NCI-H524 treated with DMSO at 0.1 percent for 48 hours (cell line): Measurements from ENCODE around the gene NRIP3.
"Not testable (repeated sequence)": the region's sequence is repeated elsewhere in the genome, so short reads cannot be mapped to it uniquely, and the experiment has no call there.

ENCODE experiments used
- DNase-seq: peaks from one replicate; lab custom pipeline; 2025; lab: John Stamatoyannopoulos, UW

The NRIP3 gene

DNA sequence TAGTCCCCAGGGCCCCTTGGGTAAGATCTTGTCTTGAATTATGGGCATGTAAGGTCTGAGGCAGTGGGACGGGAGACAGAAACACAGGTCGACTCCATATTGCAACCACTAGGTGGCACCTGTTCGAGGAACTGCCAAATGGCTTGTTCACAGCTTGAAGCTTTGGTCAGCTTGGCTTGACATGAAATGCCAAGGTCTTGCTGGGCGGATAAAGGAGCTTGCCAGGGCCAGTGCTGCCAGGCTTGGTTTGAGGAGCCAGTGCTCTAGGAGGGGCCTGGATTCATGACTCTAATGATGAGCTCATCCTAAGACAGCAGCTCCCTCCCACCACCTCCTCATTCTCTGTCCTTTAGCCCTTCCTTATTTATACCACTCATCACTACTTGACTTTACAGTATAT is 11.9 kb upstream of the NRIP3 start:
- DNase-seq: no peak

DNA sequence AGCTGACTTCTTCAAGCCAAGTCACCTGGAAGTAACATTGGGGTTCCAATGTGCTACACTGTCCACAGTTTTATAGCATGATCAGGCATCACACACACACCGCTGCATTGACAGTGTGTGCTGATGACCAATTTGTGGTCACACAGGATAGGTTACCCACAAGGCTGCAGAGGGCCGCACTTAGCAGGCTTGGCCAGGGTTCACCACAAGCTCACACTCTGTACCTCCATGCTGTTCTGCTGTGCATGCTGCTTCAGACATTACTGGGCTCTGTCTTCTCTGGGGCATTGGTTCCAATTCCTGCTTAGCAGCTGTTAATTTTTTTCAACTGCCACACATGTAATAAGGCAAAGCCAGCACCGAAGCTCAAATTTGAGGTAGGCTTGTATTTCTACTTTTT is 11.0 kb upstream of the NRIP3 start:
- no peak for DNase-seq

DNA sequence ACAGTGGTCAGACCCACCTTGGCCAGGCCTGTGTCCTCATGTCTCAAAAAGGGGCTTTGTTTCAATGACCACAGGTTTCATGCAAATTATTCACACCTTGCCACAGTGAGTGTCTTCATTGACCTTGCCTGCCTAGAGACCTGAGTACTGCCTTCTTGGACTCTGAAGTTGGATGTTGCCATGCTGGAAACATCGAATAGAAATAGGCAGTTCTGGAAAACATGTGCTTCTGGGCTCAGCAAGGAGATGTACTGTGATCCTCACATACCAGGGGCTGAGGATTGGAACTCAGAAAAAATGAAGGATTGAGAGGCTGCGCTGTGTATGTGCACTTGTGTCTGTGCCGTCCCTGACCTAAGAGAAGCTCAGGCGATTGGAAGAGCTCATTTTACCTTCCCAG is 9.6 kb upstream of the NRIP3 start:
- no peak for DNase-seq

DNA sequence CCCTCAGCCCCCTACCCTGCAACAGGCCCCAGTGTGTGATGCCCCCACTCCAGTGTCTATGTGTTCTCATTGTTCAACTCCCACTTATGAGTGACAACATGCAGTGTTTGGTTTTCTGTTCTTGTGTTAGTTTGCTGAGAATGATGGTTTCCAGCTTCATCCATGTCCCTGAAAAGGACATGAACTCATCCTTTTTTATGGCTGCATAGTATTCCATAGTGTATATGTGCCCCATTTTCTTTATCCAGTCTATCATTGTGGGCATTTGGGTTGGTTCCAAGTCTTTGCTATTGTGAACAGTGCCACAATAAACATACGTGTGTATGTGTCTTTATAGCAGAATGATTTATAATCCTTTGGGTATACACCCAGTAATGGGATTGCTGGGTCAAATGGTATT is 5.7 kb upstream of the NRIP3 start:
- DNase-seq: not testable (repeated sequence)

DNA sequence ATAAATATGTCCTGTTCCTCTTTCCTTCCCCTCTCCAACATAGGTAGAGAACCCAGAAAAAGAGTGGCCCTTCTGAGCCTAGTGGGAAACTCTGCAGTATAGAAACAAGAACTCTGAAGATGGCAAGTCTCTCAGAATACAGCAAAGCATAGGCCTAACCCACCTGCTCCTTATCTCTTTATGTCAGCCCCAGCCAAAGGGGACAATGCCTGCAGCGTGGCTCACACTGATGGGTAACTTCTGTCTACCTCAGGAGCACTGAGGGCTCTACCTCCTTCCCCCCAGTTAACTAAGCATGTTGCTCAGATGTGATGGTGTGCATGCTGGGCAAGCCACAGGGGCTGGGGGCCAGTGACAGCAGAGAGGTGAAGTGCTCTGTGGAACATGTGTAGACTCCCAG is 4.9 kb upstream of the NRIP3 start:
- no peak for DNase-seq

GRCh38 chr11:9008011-9008550 is 4.3 kb upstream of the NRIP3 start:
- DNase-seq: no peak

DNA sequence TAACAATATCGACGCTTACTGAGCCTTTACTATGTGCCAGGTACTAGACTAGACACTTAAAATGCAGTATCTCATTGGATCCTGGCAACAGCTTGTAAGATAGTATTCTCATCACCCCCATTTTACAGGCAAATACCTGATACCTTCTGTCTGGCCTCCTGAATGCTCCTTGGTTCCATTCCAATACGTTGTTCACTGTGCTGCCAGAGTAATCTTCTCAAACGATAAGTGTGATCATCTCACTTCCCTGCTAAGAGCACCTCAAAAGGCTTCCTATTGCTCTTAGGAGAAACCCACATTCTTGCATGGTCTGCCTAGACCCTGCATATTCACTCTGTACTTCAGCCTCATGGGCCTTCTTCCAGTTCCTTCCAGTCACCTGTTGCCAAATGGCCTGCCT is 1.3 kb upstream of the NRIP3 start:
- DNase-seq: no peak

- no peak for DNase-seq
These were observed 554 bp upstream of the NRIP3 start for GRCh38 chr11:9004183-9004926.

GRCh38 chr11:9002920-9003572 is 755 bp downstream of the NRIP3 start:
- DNase-seq: no peak

- no peak for DNase-seq
These were observed 2.1 kb downstream of the NRIP3 start for GRCh38 chr11:9001736-9002135.

DNA sequence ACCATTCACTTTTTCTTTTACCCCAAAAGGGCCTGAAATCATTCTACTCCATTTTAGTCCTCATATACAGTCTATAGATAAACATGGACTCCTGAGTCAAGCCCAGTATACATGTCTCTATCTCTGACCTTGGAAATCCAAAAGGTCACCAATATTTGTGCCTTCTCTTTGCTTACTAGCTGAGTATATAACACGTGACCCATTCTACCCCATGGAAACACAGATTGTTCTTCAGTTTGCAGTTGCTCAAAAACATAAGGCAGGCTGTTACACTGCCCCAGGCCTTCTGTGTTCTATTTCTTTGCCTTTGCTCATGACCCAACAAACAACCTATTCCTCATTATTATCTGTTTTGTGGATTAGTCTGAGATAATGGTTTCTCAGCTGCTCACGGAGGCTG is 5.8 kb downstream of the NRIP3 start:
- DNase-seq: no peak

GRCh38 chr11:8997451-8997850 is 6.3 kb downstream of the NRIP3 start:
- DNase-seq: no peak

DNA sequence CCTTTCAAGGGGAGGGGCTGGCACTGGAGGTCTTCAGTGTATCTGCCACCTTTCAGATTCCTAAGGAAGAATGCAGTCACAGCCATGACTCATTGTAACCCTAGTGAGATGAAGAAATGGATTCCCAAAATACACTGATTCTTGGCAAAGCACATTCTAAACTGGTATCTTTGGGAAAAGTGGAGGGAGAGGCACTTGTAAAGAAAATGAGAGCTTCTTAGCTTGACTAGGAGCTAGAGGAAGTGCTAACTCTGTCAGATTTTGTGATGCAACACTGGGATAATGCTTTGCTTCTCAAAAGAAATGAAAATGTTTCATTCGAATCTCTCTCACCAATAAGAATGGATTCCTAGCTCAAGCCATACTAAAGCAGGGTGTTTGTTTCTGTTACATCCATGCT is 14.3 kb downstream of the NRIP3 start:
- DNase-seq: no peak

- no peak for DNase-seq
These were observed 15.2 kb downstream of the NRIP3 start for GRCh38 chr11:8988329-8989234.

DNA sequence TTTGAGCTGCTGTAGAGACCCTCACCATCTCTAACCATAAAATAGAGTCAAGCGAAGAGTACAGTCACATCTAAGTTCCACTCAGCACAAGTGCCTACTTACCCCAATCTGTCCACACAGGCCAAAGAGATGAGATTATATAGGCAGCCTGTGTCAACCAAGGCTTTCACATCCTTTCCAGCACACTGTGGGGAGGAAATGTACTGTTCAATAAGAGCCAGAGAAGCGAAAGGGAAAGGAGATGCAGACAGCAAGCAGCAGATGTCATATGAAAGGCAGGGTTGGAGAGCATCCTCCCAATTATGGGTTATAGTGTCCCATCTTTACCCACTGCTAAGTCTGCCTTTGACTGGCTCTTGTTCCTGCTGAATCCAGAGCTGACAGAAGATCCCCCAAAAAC is 16.4 kb downstream of the NRIP3 start:
- no peak for DNase-seq

DNA sequence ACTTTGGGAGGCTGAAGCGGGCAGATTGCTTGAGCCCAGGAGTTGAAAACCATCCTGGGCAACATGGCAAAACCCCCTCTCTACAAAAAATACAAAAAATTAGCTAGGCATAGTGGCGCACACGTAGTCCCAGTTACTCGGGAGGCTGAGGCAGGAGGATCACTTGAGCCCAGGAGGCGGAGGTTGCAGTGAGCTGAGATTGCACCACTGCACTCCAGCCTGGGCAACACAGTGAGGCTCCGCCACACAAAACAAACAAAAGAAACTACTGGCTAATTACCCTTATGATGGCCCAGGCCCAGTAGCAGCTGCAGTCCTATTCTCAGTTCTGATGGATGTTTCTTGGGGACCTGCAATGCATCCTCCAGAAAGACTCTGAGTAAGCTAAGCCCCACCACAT is 17.0 kb downstream of the NRIP3 start:
- DNase-seq: not testable (repeated sequence)

- no peak for DNase-seq
These were observed 18.3 kb downstream of the NRIP3 start for GRCh38 chr11:8985462-8985861.

DNA sequence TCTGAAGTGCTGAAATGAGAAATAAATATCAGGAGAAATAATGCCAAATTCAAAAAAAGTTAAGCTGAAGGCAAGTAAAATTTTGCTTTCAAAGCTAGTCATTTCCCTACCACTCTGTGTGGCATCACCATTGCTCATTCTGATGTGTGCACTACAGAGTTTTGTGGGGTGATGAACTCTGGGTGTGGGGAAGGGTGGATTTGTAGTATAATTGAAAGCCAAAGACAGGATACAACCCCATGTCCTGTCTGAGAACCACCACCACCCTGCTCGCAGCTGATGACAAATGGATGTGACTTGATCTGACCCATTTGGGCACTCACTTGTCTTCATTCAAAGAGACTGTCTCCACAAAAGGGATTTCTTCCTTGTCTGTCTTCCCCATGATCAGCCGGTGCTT is 20.2 kb downstream of the NRIP3 start:
- DNase-seq: no peak

DNA sequence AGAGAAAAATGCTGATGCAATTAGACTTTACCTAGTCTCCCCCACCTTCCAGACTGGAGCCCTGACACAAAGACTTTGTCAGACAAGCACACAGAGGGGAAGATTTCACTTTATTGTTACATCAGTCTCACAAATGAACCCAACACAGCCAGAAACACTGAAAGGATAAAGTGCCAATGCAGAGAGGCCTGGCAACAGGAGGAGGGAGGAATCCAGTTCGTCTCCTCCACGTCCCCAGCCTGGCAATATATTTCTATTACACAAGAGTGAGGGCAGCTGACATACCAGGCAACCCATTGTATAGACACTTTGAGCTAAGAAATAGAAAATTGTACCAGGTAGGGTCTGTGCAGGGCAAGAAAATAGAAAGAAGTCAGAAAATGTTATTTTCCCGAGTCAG is 23.3 kb downstream of the NRIP3 start:
- DNase-seq: no peak

DNA sequence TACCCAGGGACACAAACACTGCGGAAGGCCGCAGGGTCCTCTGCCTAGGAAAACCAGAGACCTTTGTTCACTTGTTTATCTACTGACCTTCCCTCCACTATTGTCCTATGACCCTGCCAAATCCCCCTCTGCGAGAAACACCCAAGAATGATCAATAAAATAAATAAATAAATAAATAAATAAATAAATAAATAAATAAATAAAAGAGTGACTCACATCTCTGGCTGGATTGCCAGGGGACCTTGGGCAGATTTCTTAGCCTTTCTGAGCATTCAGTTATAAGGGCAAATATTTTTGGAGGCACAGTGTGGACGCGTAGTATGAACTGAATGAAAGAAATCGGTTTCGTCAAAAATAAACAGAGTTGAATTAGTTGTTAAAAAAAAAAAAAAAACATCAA is 24.4 kb downstream of the NRIP3 start:
- DNase-seq: not testable (repeated sequence)

- no peak for DNase-seq
These were observed 30.7 kb downstream of the NRIP3 start for GRCh38 chr11:8973121-8973520.

- no peak for DNase-seq
These were observed 31.9 kb downstream of the NRIP3 start for GRCh38 chr11:8971924-8972316.
